ENCODE data around the gene KIAA0232. TPM values are rescaled to one million over a fixed set of nuclear protein-coding genes. Genes with fewer than 3 reads are reported as not detected.
A peak's percentile ranks its signal among the peaks of the same experiment; 100 is the strongest.

Gene KIAA0232
- total and polyA plus RNA-seq, 9 of the 15 experiments (the other 6 are each of a cell fraction or from before 2014, with no cell fraction given) = 3.5 to 17.4 (median 13.0) TPM

GRCh38 chr4:6763330-6763851 is 19.1 kb upstream of the KIAA0232 start:
- peak overlapping the region in 1 of 2 experiments; percentile 77; a peak in 2 of 4 replicates for H3K9ac ChIP-seq (ENCODE audit: insufficient read depth in 1 of 2, low read depth in 2 of 2, low read length in 2 of 2)
- peak overlapping the region; percentile 87 for H2AFZ ChIP-seq (ENCODE audit: low read depth, low read length)
- peak; percentile 93 for ATAC-seq
- ChIA-PET CTCF (ENCODE audit: low intra/inter-chr PET ratio) (interaction anchor here (1.2 to 2.4 kb wide), 2 partner anchors 40 to 43 kb away, joined by 4 to 12 read pairs; no protein-coding TSS in a partner anchor), POLR2A (no interaction called here)
- no peaks in the 10 kb centered on the region for H3K36me3 ChIP-seq (ENCODE audit: control insufficient read depth, insufficient read depth, low read length)
- in situ Hi-C loops (cut with MboI) (no loop called here), intact Hi-C loops (cut with micrococcal nuclease) (loop anchor here (1.0 kb wide), 1 partner anchor 43 kb away; no protein-coding TSS in a partner anchor)
- H3K27me3 ChIP-seq (ENCODE audit: control insufficient read depth in 2 of 2, insufficient read depth in 2 of 2, low read length in 2 of 2) = no peaks in the 10 kb centered on the region
- no peaks in the 10 kb centered on the region for H3K9me3 ChIP-seq (replicated peaks; ENCODE audit: control insufficient read depth, insufficient read depth, low read depth, low read length)
- peak; percentile 41 to 72 (median 61) for DNase-seq (ENCODE audit: extremely low read depth in 1 of 4, low spot score in 3 of 4)
- BruUV-seq (replicated peaks) = no TSS peak
- H3K4me1 ChIP-seq (replicated peaks in 1 of 2; ENCODE audit: control insufficient read depth in 2 of 2, insufficient read depth in 2 of 2, low read length in 2 of 2) = peaks cover 14 to 26% of the 10 kb centered on the region in 2 experiments
- no peaks in the 10 kb centered on the region for H4K20me1 ChIP-seq (replicated peaks; ENCODE audit: control insufficient read depth, insufficient read depth, low read length)
- H3K27ac ChIP-seq (ENCODE audit: extremely low read depth, low read depth, low read length) = no peak overlapping the region; the same call in 2 of the 3 replicates
- peak; percentile 92 for FAIRE-seq
- no peaks in the 10 kb centered on the region for H3K79me2 ChIP-seq (ENCODE audit: control insufficient read depth, insufficient read depth, low read length)
- no peak overlapping the region for H3K4me3 ChIP-seq
- 30% methylated on average over 16 of the region's 16 CpGs for WGBS (ENCODE audit: insufficient coverage, low coverage, missing lambda C conversion rate)
- H3K4me2 ChIP-seq (ENCODE audit: insufficient read depth, low read length) = peak overlapping the region; percentile 65
- H3K9me1 ChIP-seq (ENCODE audit: control insufficient read depth, insufficient read depth, low read length) = no peaks in the 10 kb centered on the region
- TF ChIP-seq CSDE1 (IDR thresholded peaks at IDR 0.05) (no peak), JUN (IDR thresholded peaks at IDR 0.05; ENCODE audit: borderline replicate concordance, low read depth, low read length) (peak; percentile 81; the same call in 1 of the 2 replicates), JUN (CRISPR knock-in tag; IDR thresholded peaks at IDR 0.05; ENCODE audit: borderline replicate concordance) (no peak), FOS (IDR thresholded peaks at IDR 0.05; ENCODE audit: extremely low read depth, insufficient read length) (no peak), CXXC5 (CRISPR knock-in tag; IDR thresholded peaks at IDR 0.05) (peak; percentile 50), CTCF (IDR thresholded peaks at IDR 0.05 in 2 of 3, conservative IDR thresholded peaks at IDR 0.05 in 1 of 3; ENCODE audit: insufficient read depth in 2 of 3, low read depth in 1 of 3, low read length in 3 of 3) (peak; percentile 62 to 70 (median 69)), HDGF (IDR thresholded peaks at IDR 0.05) (peak; percentile 74; the same call in 1 of the 2 replicates), SNRNP70 (optimal IDR thresholded peaks at IDR 0.05; ENCODE audit: low read depth, low read length) (no peak), ZNF354B (CRISPR knock-in tag; IDR thresholded peaks at IDR 0.05) (no peak), ZNF830 (CRISPR knock-in tag; IDR thresholded peaks at IDR 0.05) (no peak), ZNF274 (IDR thresholded peaks at IDR 0.05; ENCODE audit: borderline replicate concordance, low read depth, low read length) (no peak), ZKSCAN3 (CRISPR knock-in tag; IDR thresholded peaks at IDR 0.05) (no peak), RBM22 (IDR thresholded peaks at IDR 0.05; ENCODE audit: low read depth, low read length, poor library complexity, severe bottlenecking) (no peak), ZNF699 (CRISPR knock-in tag; IDR thresholded peaks at IDR 0.05; ENCODE audit: insufficient replicate concordance) (no peak), SRSF3 (IDR thresholded peaks at IDR 0.05; ENCODE audit: insufficient read depth, low read length) (no peak)
- TF ChIP-seq, protein P1, sequence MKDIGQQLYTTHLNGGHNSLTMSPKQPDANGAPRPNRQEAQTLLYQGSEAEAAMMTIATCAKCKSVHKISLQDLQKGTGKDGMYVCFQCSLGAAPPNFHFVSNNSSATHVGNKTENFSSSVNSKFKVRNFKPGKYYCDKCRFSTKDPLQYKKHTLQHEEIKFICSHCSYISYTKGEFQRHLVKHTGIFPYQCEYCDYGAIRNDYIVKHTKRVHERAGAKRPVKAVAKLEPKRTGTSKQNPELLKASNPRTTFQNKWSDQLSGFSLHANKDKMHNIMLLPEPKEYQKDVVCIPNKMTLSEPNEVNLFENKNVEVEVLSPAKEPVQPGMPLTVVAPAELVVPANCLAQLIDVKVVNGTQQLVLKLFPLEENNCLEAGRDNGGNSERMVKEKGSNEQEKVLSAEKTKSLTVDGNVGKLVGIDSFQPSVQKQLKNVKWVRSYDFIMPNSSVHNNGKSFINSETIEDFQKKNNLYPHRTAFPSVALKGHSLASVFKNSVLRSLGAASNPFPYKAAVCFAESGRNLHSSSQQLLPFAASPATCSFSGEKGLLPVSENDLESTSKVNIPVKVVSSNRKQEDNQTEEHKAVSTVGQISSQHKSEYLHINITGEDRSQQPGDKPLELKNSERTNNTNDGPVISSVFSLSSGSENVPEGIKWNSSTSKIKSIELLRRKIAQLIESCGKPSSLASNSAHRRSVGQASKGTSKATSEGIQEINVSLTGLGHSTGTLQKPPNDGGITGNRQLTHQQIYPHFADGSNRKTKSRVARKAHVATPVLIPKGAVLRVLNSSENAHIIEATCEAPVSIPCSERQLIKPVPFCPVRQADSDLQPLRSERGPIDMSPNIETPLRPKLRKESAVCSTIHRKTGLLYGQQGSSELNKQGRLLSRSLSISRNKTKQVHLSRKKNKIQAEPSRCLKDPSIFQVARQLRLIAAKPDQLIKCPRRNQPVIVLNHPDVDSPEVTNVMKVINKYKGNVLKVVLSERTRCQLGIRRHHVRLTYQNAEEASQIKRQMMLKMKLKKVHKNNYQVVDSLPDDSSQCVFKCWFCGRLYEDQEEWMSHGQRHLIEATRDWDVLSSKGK (CRISPR knock-in tag; IDR thresholded peaks at IDR 0.05) = no peak
- TF ChIP-seq, protein P2, sequence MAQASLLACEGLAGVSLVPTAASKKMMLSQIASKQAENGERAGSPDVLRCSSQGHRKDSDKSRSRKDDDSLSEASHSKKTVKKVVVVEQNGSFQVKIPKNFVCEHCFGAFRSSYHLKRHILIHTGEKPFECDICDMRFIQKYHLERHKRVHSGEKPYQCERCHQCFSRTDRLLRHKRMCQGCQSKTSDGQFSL (CRISPR knock-in tag; IDR thresholded peaks at IDR 0.05) = no peak
- TF ChIP-seq, protein P2 (tag; IDR thresholded peaks at IDR 0.05) = no peak

Data from K562 (cell line).